Muscle layer of duodenum (tissue), 2 donors: Measurements from ENCODE around the gene RBM28.

Experiments
- H3K27ac ChIP-seq: one replicate; pipeline ENCODE4 v1.7.0; 2013; ENCODE audit warnings: mild to moderate bottlenecking, low read length
- H3K27me3 ChIP-seq: one replicate; pipeline ENCODE4 v1.7.0; 2013; ENCODE audit warnings: low read depth, mild to moderate bottlenecking, control low read depth, low read length
- H3K36me3 ChIP-seq, 2 donors: one replicate each; pipeline ENCODE4 v1.7.0; 2013; ENCODE audit warnings: low read length in 2 of 2, control low read depth in 1 of 2, mild to moderate bottlenecking in 1 of 2; ENCODE audit not compliant: insufficient read depth in 2 of 2, control insufficient read depth in 1 of 2
- H3K4me1 ChIP-seq, 2 donors: one replicate each; pipeline ENCODE4 v1.7.0; 2013; ENCODE audit warnings: low read length in 2 of 2, mild to moderate bottlenecking in 2 of 2, control low read depth in 1 of 2, moderate library complexity in 1 of 2; ENCODE audit not compliant: insufficient read depth in 2 of 2, control insufficient read depth in 1 of 2
- H3K4me3 ChIP-seq, 2 donors: one replicate each; pipeline ENCODE4 v1.7.0; 2013; ENCODE audit warnings: low read length in 2 of 2, low read depth in 1 of 2, mild to moderate bottlenecking in 1 of 2
- H3K9me3 ChIP-seq, 2 donors: one replicate each; pipeline ENCODE4 v1.7.0; 2013; ENCODE audit warnings: low read length in 2 of 2, control low read depth in 1 of 2, mild to moderate bottlenecking in 1 of 2; ENCODE audit not compliant: control insufficient read depth in 1 of 2
- donor health status: healthy.

Gene RBM28

GRCh38 chr7:128341733-128342132 lies 2.0 kb downstream of the RBM28 start:
- peak overlapping the region in 1 of 2 donors; percentile 81 for H3K4me3 ChIP-seq

GRCh38 chr7:128335730-128336129 lies 8.0 kb downstream of the RBM28 start:
- H3K27ac ChIP-seq: no peak overlapping the region
- no peak overlapping the region for H3K4me3 ChIP-seq
- peaks cover 55 to 82% of the 10 kb centered on the region in 2 donors for H3K36me3 ChIP-seq
- H3K9me3 ChIP-seq: no peaks in the 10 kb centered on the region
- no peaks in the 10 kb centered on the region for H3K27me3 ChIP-seq
- no peaks in the 10 kb centered on the region for H3K4me1 ChIP-seq

More at GRCh38 chr7:128341733-128342132, 2.0 kb downstream of the RBM28 start:
- Histone ChIP-seq H3K9me3 (no peaks in the 10 kb centered on the region), H3K27me3 (no peaks in the 10 kb centered on the region), H3K36me3 (peaks cover 8 to 29% of the 10 kb centered on the region in 2 donors), H3K27ac (no peak overlapping the region), H3K4me1 (peaks cover 7 to 21% of the 10 kb centered on the region in 2 donors)

- Histone ChIP-seq H3K4me1 (no peaks in the 10 kb centered on the region), H3K36me3 (peaks cover 38 to 83% of the 10 kb centered on the region in 2 donors), H3K27ac (no peak overlapping the region), H3K27me3 (no peaks in the 10 kb centered on the region), H3K9me3 (no peaks in the 10 kb centered on the region), H3K4me3 (no peak overlapping the region)
These were observed 19.4 kb downstream of the RBM28 start for GRCh38 chr7:128324368-128324680.

- Histone ChIP-seq H3K4me3 (no peak overlapping the region), H3K27ac (no peak overlapping the region), H3K27me3 (no peaks in the 10 kb centered on the region), H3K4me1 (no peaks in the 10 kb centered on the region), H3K9me3 (no peaks in the 10 kb centered on the region), H3K36me3 (peaks cover 45 to 83% of the 10 kb centered on the region in 2 donors)
These were observed 20.0 kb downstream of the RBM28 start for GRCh38 chr7:128323459-128324367.

- Histone ChIP-seq H3K27me3 (no peaks in the 10 kb centered on the region), H3K4me1 (no peaks in the 10 kb centered on the region), H3K36me3 (peaks cover 45 to 82% of the 10 kb centered on the region in 2 donors), H3K27ac (no peak overlapping the region), H3K9me3 (no peaks in the 10 kb centered on the region), H3K4me3 (no peak overlapping the region)
These were observed 20.7 kb downstream of the RBM28 start for GRCh38 chr7:128323040-128323439.

GRCh38 chr7:128322040-128322643 lies 21.6 kb downstream of the RBM28 start:
- H3K4me3 ChIP-seq: no peak overlapping the region
- no peak overlapping the region for H3K27ac ChIP-seq
- no peaks in the 10 kb centered on the region for H3K9me3 ChIP-seq
- H3K4me1 ChIP-seq: no peaks in the 10 kb centered on the region
- H3K36me3 ChIP-seq: peaks cover 51 to 83% of the 10 kb centered on the region in 2 donors
- no peaks in the 10 kb centered on the region for H3K27me3 ChIP-seq

GRCh38 chr7:128321044-128321422 lies 22.7 kb downstream of the RBM28 start:
- no peak overlapping the region for H3K4me3 ChIP-seq
- no peaks in the 10 kb centered on the region for H3K4me1 ChIP-seq
- H3K36me3 ChIP-seq: peaks cover 52 to 90% of the 10 kb centered on the region in 2 donors
- no peaks in the 10 kb centered on the region for H3K27me3 ChIP-seq
- no peak overlapping the region for H3K27ac ChIP-seq
- H3K9me3 ChIP-seq: no peaks in the 10 kb centered on the region

- Histone ChIP-seq H3K4me3 (no peak overlapping the region), H3K9me3 (no peaks in the 10 kb centered on the region), H3K4me1 (no peaks in the 10 kb centered on the region), H3K27ac (no peak overlapping the region), H3K36me3 (peaks cover 51 to 86% of the 10 kb centered on the region in 2 donors), H3K27me3 (no peaks in the 10 kb centered on the region)
These were observed 25.0 kb downstream of the RBM28 start for GRCh38 chr7:128318691-128319090.

- Histone ChIP-seq H3K27ac (no peak overlapping the region), H3K9me3 (no peaks in the 10 kb centered on the region), H3K36me3 (peaks cover 68 to 88% of the 10 kb centered on the region in 2 donors)
These were observed 32.7 kb downstream of the RBM28 start for GRCh38 chr7:128311013-128311412.

GRCh38 chr7:128310499-128310898 lies 33.2 kb downstream of the RBM28 start:
- peaks cover 67 to 85% of the 10 kb centered on the region in 2 donors for H3K36me3 ChIP-seq
- no peaks in the 10 kb centered on the region for H3K4me1 ChIP-seq
- H3K27me3 ChIP-seq: no peaks in the 10 kb centered on the region
- H3K9me3 ChIP-seq: no peaks in the 10 kb centered on the region
- H3K27ac ChIP-seq: no peak overlapping the region
- no peak overlapping the region for H3K4me3 ChIP-seq

More at GRCh38 chr7:128311013-128311412, 32.7 kb downstream of the RBM28 start:
- Histone ChIP-seq H3K27me3 (no peaks in the 10 kb centered on the region), H3K4me1 (no peaks in the 10 kb centered on the region), H3K4me3 (no peak overlapping the region)

GRCh38 chr7:128309976-128310375 lies 33.7 kb downstream of the RBM28 start:
- H3K36me3 ChIP-seq: peaks cover 62 to 83% of the 10 kb centered on the region in 2 donors
- no peaks in the 10 kb centered on the region for H3K27me3 ChIP-seq
- H3K4me1 ChIP-seq: no peaks in the 10 kb centered on the region
- H3K4me3 ChIP-seq: no peak overlapping the region
- H3K27ac ChIP-seq: no peak overlapping the region
- no peaks in the 10 kb centered on the region for H3K9me3 ChIP-seq
